Measurements from ENCODE around the gene PFKFB4. TPM values are rescaled to one million over a fixed set of nuclear protein-coding genes. Genes with fewer than 3 reads are reported as not detected.

The PFKFB4 gene
- total and polyA plus RNA-seq, 2 of the 4 experiments (the other 2 are of a cell fraction), result 16.9 to 17.0 TPM

- Histone ChIP-seq H2AFZ (replicated peaks; ENCODE audit: low read length, poor library complexity) (no peak overlapping the region), H2BK20ac (ENCODE audit: low read depth, low read length) (no peak overlapping the region), H2AK5ac (ENCODE audit: low read depth, low read length) (no peak overlapping the region), H3K9ac (ENCODE audit: low read depth, low read length) (no peak overlapping the region), H2BK120ac (ENCODE audit: low read depth, low read length) (peak overlapping the region; percentile 39; the same call in 1 of the 2 replicates), H3K4me2 (ENCODE audit: low read depth, low read length) (no peak overlapping the region), H4K91ac (ENCODE audit: insufficient read depth, low read depth, low read length) (no peak overlapping the region), H2AK9ac (replicated peaks; ENCODE audit: low read depth, low read length, poor library complexity) (no peak overlapping the region), H3K4me1 (ENCODE audit: control insufficient read depth, insufficient read depth, low read length) (peaks cover 19% of the 10 kb centered on the region), H4K20me1 (ENCODE audit: insufficient read depth, low read length) (no peaks in the 10 kb centered on the region; the same call in 1 of the 2 replicates), H3K9me1 (ENCODE audit: insufficient read depth, low read length) (peaks cover 24% of the 10 kb centered on the region), H4K8ac (ENCODE audit: low read depth in 2 of 2, low read length in 2 of 2) (no peak overlapping the region), H3K79me1 (ENCODE audit: low read depth in 1 of 2, low read length in 2 of 2) (peaks cover 0 to 31% of the 10 kb centered on the region in 2 experiments; a peak in 2 of 4 replicates), H2BK5ac (ENCODE audit: low read depth, low read length, poor library complexity, severe bottlenecking) (no peak overlapping the region), H3K4ac (ENCODE audit: low read depth, low read length) (no peak overlapping the region), H3K9me3 (ENCODE audit: control insufficient read depth, insufficient read depth, low read length) (no peaks in the 10 kb centered on the region), H4K5ac (ENCODE audit: low read depth, low read length) (no peak overlapping the region), H3K27me3 (ENCODE audit: control insufficient read depth, insufficient read depth, low read length) (no peaks in the 10 kb centered on the region), H3K14ac (replicated peaks; ENCODE audit: low read depth, low read length) (no peak overlapping the region), H3K56ac (ENCODE audit: extremely low read depth, insufficient read depth, low read length) (no peak overlapping the region), H3K4me3 (ENCODE audit: insufficient read depth, low read depth, low read length) (no peak overlapping the region), H2BK15ac (ENCODE audit: low read depth, low read length) (no peak overlapping the region), H3K23ac (ENCODE audit: low read depth, low read length) (no peak overlapping the region), H3K27ac (ENCODE audit: insufficient read depth, low read length) (no peak overlapping the region; the same call in 1 of the 2 replicates), H3K18ac (ENCODE audit: low read depth, low read length) (no peak overlapping the region), H3K36me3 (ENCODE audit: control insufficient read depth, insufficient read depth, low read length) (peaks cover 56% of the 10 kb centered on the region)
- intact Hi-C loops (cut with micrococcal nuclease) (no loop called here), dilution Hi-C loops (cut with HindIII; ENCODE audit: low sequenced_read_pairs, unreplicated experiment) (no loop called here), in situ Hi-C loops (cut with MboI; ENCODE audit: low sequenced_read_pairs) (no loop called here)
- ChIA-PET CTCF (no interaction called here), POLR2A (ENCODE audit: unreplicated experiment) (no interaction called here)
- no TSS peak for BruUV-seq (replicated peaks)
- WGBS, 2 experiments (ENCODE audit: extremely low coverage in 2 of 2, insufficient read length in 1 of 2), result 83% methylated on average over 2 of the region's 11 CpGs; no CpG with 5 or more reads in 1 of the 2 experiments
- TF ChIP-seq RAD21 (IDR thresholded peaks at IDR 0.05; ENCODE audit: low read length), result no peak
- no peak for TF ChIP-seq POLR2A (IDR thresholded peaks at IDR 0.05; ENCODE audit: low read depth, low read length)
- TF ChIP-seq MAFK (IDR thresholded peaks at IDR 0.05; ENCODE audit: low read depth, low read length), result no peak
- TF ChIP-seq ELK1 (IDR thresholded peaks at IDR 0.05; ENCODE audit: borderline replicate concordance, low read depth, low read length), result no peak
- TF ChIP-seq MXI1 (IDR thresholded peaks at IDR 0.05; ENCODE audit: borderline replicate concordance, low read depth, low read length), result no peak
- no peak for TF ChIP-seq USF2 (IDR thresholded peaks at IDR 0.05; ENCODE audit: low read depth, low read length)
- TF ChIP-seq NFE2L2 (IDR thresholded peaks at IDR 0.05; ENCODE audit: low read depth, low read length), result no peak
- TF ChIP-seq FOS (IDR thresholded peaks at IDR 0.05; ENCODE audit: low read depth, low read length), result no peak
- TF ChIP-seq RFX5 (IDR thresholded peaks at IDR 0.05; ENCODE audit: low read depth, low read length), result no peak
- TF ChIP-seq MAZ (IDR thresholded peaks at IDR 0.05; ENCODE audit: borderline replicate concordance, low read depth, low read length), result no peak
- ATAC-seq (ENCODE audit: low read depth) (no peak), DNase-seq (no peak)
These were observed 10.9 kb upstream of the PFKFB4 start for GRCh38 chr3:48567500-48567899.
